ENCODE measurements around the gene MRM3. TPM values are rescaled to one million over a fixed set of nuclear protein-coding genes. Genes with fewer than 3 reads are reported as not detected.
A peak's percentile ranks its signal among the peaks of the same experiment; 100 is the strongest.

MRM3 gene
- total RNA-seq, 4 donors from 2014 or later, result 14.6 to 22.9 (median 16.9) TPM

- TF ChIP-seq POLR2A (IDR thresholded peaks at IDR 0.05) (no peak), CTCF (IDR thresholded peaks at IDR 0.05) (peak; percentile 55 to 90 (median 82))
- Histone ChIP-seq H3K4me1 (peaks cover 0 to 14% of the 10 kb centered on the region in 2 donors), H3K27ac (peak overlapping the region in 1 of 3 donors; percentile 44), H3K27me3 (no peaks in the 10 kb centered on the region), H3K4me3 (replicated peaks in 1 of 3) (no peak overlapping the region), H3K36me3 (peaks cover 10% of the 10 kb centered on the region in 2 donors), H3K9me3 (no peaks in the 10 kb centered on the region)
- 12 to 16% methylated on average over 18 of the region's 18 CpGs for WGBS, 2 donors
- intact Hi-C loops (cut with DNase I), result loop anchor here (10.0 kb wide), 1 partner anchor 260 kb away; no protein-coding TSS in a partner anchor
- peak; percentile 82 to 89 for DNase-seq
Measured at GRCh38 chr17:794876-795275, 12.7 kb downstream of the MRM3 start.

GRCh38 chr17:795276-795675 lies 13.1 kb downstream of the MRM3 start:
- Histone ChIP-seq H3K27ac (peak overlapping the region in 1 of 3 donors; percentile 44), H3K36me3 (peaks cover 8 to 10% of the 10 kb centered on the region in 2 donors), H3K9me3 (no peaks in the 10 kb centered on the region), H3K4me1 (peaks cover 0 to 14% of the 10 kb centered on the region in 2 donors), H3K4me3 (replicated peaks in 1 of 3) (no peak overlapping the region), H3K27me3 (no peaks in the 10 kb centered on the region)
- WGBS, 2 donors, result 43 to 52% methylated on average over 14 of the region's 14 CpGs
- DNase-seq, result no peak
- intact Hi-C loops (cut with DNase I), result loop anchor here (10.0 kb wide), 1 partner anchor 260 kb away; no protein-coding TSS in a partner anchor
- no peak for TF ChIP-seq CTCF (IDR thresholded peaks at IDR 0.05)
- TF ChIP-seq POLR2A (IDR thresholded peaks at IDR 0.05), result no peak

- intact Hi-C loops (cut with DNase I), result loop anchor here (2.0 to 10.0 kb wide), 2 partner anchors 185 to 259 kb away; no protein-coding TSS in a partner anchor
- Histone ChIP-seq H3K27ac (peak overlapping the region in 1 of 3 donors; percentile 44), H3K4me1 (peaks cover 0 to 14% of the 10 kb centered on the region in 2 donors), H3K27me3 (no peaks in the 10 kb centered on the region), H3K4me3 (replicated peaks in 1 of 3) (no peak overlapping the region), H3K9me3 (no peaks in the 10 kb centered on the region), H3K36me3 (peaks cover 8 to 10% of the 10 kb centered on the region in 2 donors)
- TF ChIP-seq POLR2A (IDR thresholded peaks at IDR 0.05) (no peak), CTCF (IDR thresholded peaks at IDR 0.05) (no peak)
- 84 to 87% methylated on average over 9 of the region's 9 CpGs for WGBS, 2 donors
- no peak for DNase-seq
Measured at GRCh38 chr17:795721-796120, 13.6 kb downstream of the MRM3 start.

- no peaks in the 10 kb centered on the region for H3K9me3 ChIP-seq
- H3K27me3 ChIP-seq, result no peaks in the 10 kb centered on the region
- H3K27ac ChIP-seq, result peak overlapping the region in 1 of 3 donors; percentile 1
- peaks cover 8 to 9% of the 10 kb centered on the region in 2 donors for H3K36me3 ChIP-seq
- no peak for TF ChIP-seq POLR2A (IDR thresholded peaks at IDR 0.05)
- no peak for TF ChIP-seq CTCF (IDR thresholded peaks at IDR 0.05)
- H3K4me3 ChIP-seq (replicated peaks in 1 of 3), result no peak overlapping the region
- H3K4me1 ChIP-seq, result peaks cover 0 to 14% of the 10 kb centered on the region in 2 donors
- no peak for DNase-seq
- WGBS, 2 donors, result 88 to 93% methylated on average over 14 to 15 of the region's 15 CpGs
- intact Hi-C loops (cut with DNase I), result loop anchor here (2.0 to 10.0 kb wide), 2 partner anchors 184 to 258 kb away; no protein-coding TSS in a partner anchor
Measured at GRCh38 chr17:796609-797008, 14.5 kb downstream of the MRM3 start.

GRCh38 chr17:797236-797840 lies 15.2 kb downstream of the MRM3 start:
- H3K27ac ChIP-seq, result peak overlapping the region in 1 of 3 donors; percentile 1
- intact Hi-C loops (cut with DNase I), result loop anchor here (2.0 to 10.0 kb wide), 2 partner anchors 183 to 257 kb away; no protein-coding TSS in a partner anchor
- WGBS, 2 donors, result 83 to 87% methylated on average over 22 of the region's 22 CpGs

More at GRCh38 chr17:797236-797840, 15.2 kb downstream of the MRM3 start:
- no peaks in the 10 kb centered on the region for H3K9me3 ChIP-seq
- H3K36me3 ChIP-seq, result peaks cover 2 to 3% of the 10 kb centered on the region in 2 donors
- no peak for DNase-seq
- H3K27me3 ChIP-seq, result no peaks in the 10 kb centered on the region
- no peak for TF ChIP-seq CTCF (IDR thresholded peaks at IDR 0.05)
- TF ChIP-seq POLR2A (IDR thresholded peaks at IDR 0.05), result no peak
- H3K4me1 ChIP-seq, result peaks cover 0 to 14% of the 10 kb centered on the region in 2 donors
- no peak overlapping the region for H3K4me3 ChIP-seq (replicated peaks in 1 of 3)

Measured in thyroid gland (tissue), 4 donors.